ENCODE results near the gene TSHR. TPM values are rescaled to one million over a fixed set of nuclear protein-coding genes. Genes with fewer than 3 reads are reported as not detected.
A peak's percentile ranks its signal among the peaks of the same experiment; 100 is the strongest.

Gene TSHR
- total RNA-seq, 1 donor = not detected

- H3K79me2 ChIP-seq (ENCODE audit: insufficient read depth, low read length) = peaks cover 2% of the 10 kb centered on the region
- peak overlapping the region; percentile 73 for H3K27ac ChIP-seq (ENCODE audit: low read depth, low read length)
- no peaks in the 10 kb centered on the region for H4K20me1 ChIP-seq (ENCODE audit: insufficient read depth, low read length)
- peak; percentile 8 for TF ChIP-seq CTCF (IDR thresholded peaks at IDR 0.05; ENCODE audit: extremely low read depth, low read depth, low read length)
- H3K27me3 ChIP-seq (ENCODE audit: insufficient read depth, low read length) = no peaks in the 10 kb centered on the region
- peak overlapping the region; percentile 35 for H3K4me2 ChIP-seq (ENCODE audit: insufficient read depth, low read length)
- no peak for DNase-seq (ENCODE audit: insufficient read length, low spot score, missing footprints)
- peak overlapping the region; percentile 59 for H2AFZ ChIP-seq (ENCODE audit: low read length)
- no peak overlapping the region for H3K4me3 ChIP-seq (ENCODE audit: insufficient read depth, low read length)
- H3K4me1 ChIP-seq (ENCODE audit: insufficient read depth, low read length) = peaks cover 31% of the 10 kb centered on the region
- H3K9me3 ChIP-seq (ENCODE audit: low read depth, low read length) = no peaks in the 10 kb centered on the region
- no peaks in the 10 kb centered on the region for H3K36me3 ChIP-seq (ENCODE audit: insufficient read depth, low read length)
Observed at GRCh38 chr14:80927083-80927989, 28.1 kb upstream of the TSHR start.

GRCh38 chr14:80930095-80930494 lies 25.3 kb upstream of the TSHR start:
- H3K9me3 ChIP-seq (ENCODE audit: low read depth, low read length) = no peaks in the 10 kb centered on the region
- no peaks in the 10 kb centered on the region for H4K20me1 ChIP-seq (ENCODE audit: insufficient read depth, low read length)
- no peak overlapping the region for H2AFZ ChIP-seq (ENCODE audit: low read length)
- no peak overlapping the region for H3K4me2 ChIP-seq (ENCODE audit: insufficient read depth, low read length)
- H3K36me3 ChIP-seq (ENCODE audit: insufficient read depth, low read length) = no peaks in the 10 kb centered on the region
- H3K27me3 ChIP-seq (ENCODE audit: insufficient read depth, low read length) = no peaks in the 10 kb centered on the region
- H3K27ac ChIP-seq (ENCODE audit: low read depth, low read length) = no peak overlapping the region
- DNase-seq (ENCODE audit: insufficient read length, low spot score, missing footprints) = peak; percentile 9
- H3K79me2 ChIP-seq (ENCODE audit: insufficient read depth, low read length) = peaks cover 2% of the 10 kb centered on the region
- no peak overlapping the region for H3K4me3 ChIP-seq (ENCODE audit: insufficient read depth, low read length)
- TF ChIP-seq CTCF (IDR thresholded peaks at IDR 0.05; ENCODE audit: extremely low read depth, low read depth, low read length) = no peak
- H3K4me1 ChIP-seq (ENCODE audit: insufficient read depth, low read length) = peaks cover 31% of the 10 kb centered on the region

GRCh38 chr14:80930836-80931389 lies 24.5 kb upstream of the TSHR start:
- H3K9me3 ChIP-seq (ENCODE audit: low read depth, low read length) = no peaks in the 10 kb centered on the region
- no peak for TF ChIP-seq CTCF (IDR thresholded peaks at IDR 0.05; ENCODE audit: extremely low read depth, low read depth, low read length)
- H3K4me2 ChIP-seq (ENCODE audit: insufficient read depth, low read length) = peak overlapping the region; percentile 71
- peak overlapping the region; percentile 11 for H3K4me3 ChIP-seq (ENCODE audit: insufficient read depth, low read length)
- no peaks in the 10 kb centered on the region for H4K20me1 ChIP-seq (ENCODE audit: insufficient read depth, low read length)
- H2AFZ ChIP-seq (ENCODE audit: low read length) = peak overlapping the region; percentile 21
- H3K27me3 ChIP-seq (ENCODE audit: insufficient read depth, low read length) = no peaks in the 10 kb centered on the region
- peak overlapping the region; percentile 57 for H3K27ac ChIP-seq (ENCODE audit: low read depth, low read length)
- peaks cover 2% of the 10 kb centered on the region for H3K79me2 ChIP-seq (ENCODE audit: insufficient read depth, low read length)
- DNase-seq (ENCODE audit: insufficient read length, low spot score, missing footprints) = peak; percentile 19
- H3K36me3 ChIP-seq (ENCODE audit: insufficient read depth, low read length) = no peaks in the 10 kb centered on the region
- peaks cover 30% of the 10 kb centered on the region for H3K4me1 ChIP-seq (ENCODE audit: insufficient read depth, low read length)

- no peaks in the 10 kb centered on the region for H3K9me3 ChIP-seq (ENCODE audit: low read depth, low read length)
- H3K79me2 ChIP-seq (ENCODE audit: insufficient read depth, low read length) = peaks cover 2% of the 10 kb centered on the region
- peaks cover 15% of the 10 kb centered on the region for H3K4me1 ChIP-seq (ENCODE audit: insufficient read depth, low read length)
- no peaks in the 10 kb centered on the region for H3K36me3 ChIP-seq (ENCODE audit: insufficient read depth, low read length)
- no peak for DNase-seq (ENCODE audit: insufficient read length, low spot score, missing footprints)
- no peaks in the 10 kb centered on the region for H4K20me1 ChIP-seq (ENCODE audit: insufficient read depth, low read length)
- TF ChIP-seq CTCF (IDR thresholded peaks at IDR 0.05; ENCODE audit: extremely low read depth, low read depth, low read length) = no peak
- no peak overlapping the region for H3K27ac ChIP-seq (ENCODE audit: low read depth, low read length)
- H2AFZ ChIP-seq (ENCODE audit: low read length) = no peak overlapping the region
- H3K27me3 ChIP-seq (ENCODE audit: insufficient read depth, low read length) = no peaks in the 10 kb centered on the region
- H3K4me3 ChIP-seq (ENCODE audit: insufficient read depth, low read length) = no peak overlapping the region
- no peak overlapping the region for H3K4me2 ChIP-seq (ENCODE audit: insufficient read depth, low read length)
Observed at GRCh38 chr14:80933282-80933681, 22.1 kb upstream of the TSHR start.
